ENCODE results near the gene ERF.

ERF gene

GRCh38 chr19:42254850-42255765, at the start of gene ERF:
TSS of gene ERF (minus strand) at chr19:42255128. CDS start at chr19:42254999, 129 bp downstream.
- Histone ChIP-seq H3K4me3 (ENCODE audit: low read length) (peak within 1 kb of the TSS; percentile 91), H3K36me3 (ENCODE audit: control insufficient read depth, insufficient read depth, low read length) (peaks cover 3% of the 10 kb centered on the region), H3K27ac (ENCODE audit: low read depth, low read length) (peak within 1 kb of the TSS; percentile 99), H3K27me3 (ENCODE audit: control insufficient read depth, insufficient read depth, low read length) (no peaks in the 10 kb centered on the region), H3K4me1 (ENCODE audit: control insufficient read depth, insufficient read depth, low read length) (peaks cover 26% of the 10 kb centered on the region), H3K9ac (ENCODE audit: low read length) (peak within 1 kb of the TSS; percentile 96)

GRCh38 chr19:42303876-42304275, 48.9 kb upstream of the ERF start:
- no peaks in the 10 kb centered on the region for H3K4me1 ChIP-seq (ENCODE audit: control insufficient read depth, insufficient read depth, low read length)
- H3K36me3 ChIP-seq (ENCODE audit: control insufficient read depth, insufficient read depth, low read length): no peaks in the 10 kb centered on the region
- H3K9ac ChIP-seq (ENCODE audit: low read length): no peak overlapping the region
- no peak overlapping the region for H3K4me3 ChIP-seq (ENCODE audit: low read length)
- no peaks in the 10 kb centered on the region for H3K27me3 ChIP-seq (ENCODE audit: control insufficient read depth, insufficient read depth, low read length)
- no peak overlapping the region for H3K27ac ChIP-seq (ENCODE audit: low read depth, low read length)

GRCh38 chr19:42303101-42303464, 48.2 kb upstream of the ERF start:
- H3K9ac ChIP-seq (ENCODE audit: low read length): peak overlapping the region; percentile 27
- H3K4me1 ChIP-seq (ENCODE audit: control insufficient read depth, insufficient read depth, low read length): no peaks in the 10 kb centered on the region
- no peaks in the 10 kb centered on the region for H3K36me3 ChIP-seq (ENCODE audit: control insufficient read depth, insufficient read depth, low read length)
- H3K4me3 ChIP-seq (ENCODE audit: low read length): peak overlapping the region; percentile 82
- no peak overlapping the region for H3K27ac ChIP-seq (ENCODE audit: low read depth, low read length)
- H3K27me3 ChIP-seq (ENCODE audit: control insufficient read depth, insufficient read depth, low read length): no peaks in the 10 kb centered on the region

- H3K36me3 ChIP-seq (ENCODE audit: control insufficient read depth, insufficient read depth, low read length): no peaks in the 10 kb centered on the region
These were observed 46.8 kb upstream of the ERF start, which contains the start of gene PRR19 for GRCh38 chr19:42301646-42302203. TSS of gene PRR19 (plus strand) at chr19:42302132. CDS start at chr19:42309585, 7,453 bp downstream.

GRCh38 chr19:42297039-42297438, 42.1 kb upstream of the ERF start:
- no peak overlapping the region for H3K4me3 ChIP-seq (ENCODE audit: low read length)
- H3K36me3 ChIP-seq (ENCODE audit: control insufficient read depth, insufficient read depth, low read length): peaks cover 11% of the 10 kb centered on the region
- no peaks in the 10 kb centered on the region for H3K27me3 ChIP-seq (ENCODE audit: control insufficient read depth, insufficient read depth, low read length)

More at GRCh38 chr19:42301646-42302203, 46.8 kb upstream of the ERF start, which contains the start of gene PRR19:
- peak within 1 kb of the TSS; percentile 48 for H3K27ac ChIP-seq (ENCODE audit: low read depth, low read length)
- H3K4me3 ChIP-seq (ENCODE audit: low read length): peak within 1 kb of the TSS; percentile 82
- no peaks in the 10 kb centered on the region for H3K27me3 ChIP-seq (ENCODE audit: control insufficient read depth, insufficient read depth, low read length)
- H3K9ac ChIP-seq (ENCODE audit: low read length): peak within 1 kb of the TSS; percentile 27
- H3K4me1 ChIP-seq (ENCODE audit: control insufficient read depth, insufficient read depth, low read length): no peaks in the 10 kb centered on the region

GRCh38 chr19:42295831-42296525, 41.0 kb upstream of the ERF start:
- H3K27me3 ChIP-seq (ENCODE audit: control insufficient read depth, insufficient read depth, low read length): no peaks in the 10 kb centered on the region
- H3K36me3 ChIP-seq (ENCODE audit: control insufficient read depth, insufficient read depth, low read length): peaks cover 19% of the 10 kb centered on the region
- no peak overlapping the region for H3K27ac ChIP-seq (ENCODE audit: low read depth, low read length)
- no peak overlapping the region for H3K4me3 ChIP-seq (ENCODE audit: low read length)
- H3K9ac ChIP-seq (ENCODE audit: low read length): no peak overlapping the region
- H3K4me1 ChIP-seq (ENCODE audit: control insufficient read depth, insufficient read depth, low read length): peaks cover 2% of the 10 kb centered on the region

More at GRCh38 chr19:42297039-42297438, 42.1 kb upstream of the ERF start:
- Histone ChIP-seq H3K9ac (ENCODE audit: low read length) (no peak overlapping the region), H3K27ac (ENCODE audit: low read depth, low read length) (no peak overlapping the region), H3K4me1 (ENCODE audit: control insufficient read depth, insufficient read depth, low read length) (peaks cover 2% of the 10 kb centered on the region)

GRCh38 chr19:42295342-42295741, 40.4 kb upstream of the ERF start:
- H3K4me1 ChIP-seq (ENCODE audit: control insufficient read depth, insufficient read depth, low read length): peaks cover 2% of the 10 kb centered on the region
- no peaks in the 10 kb centered on the region for H3K27me3 ChIP-seq (ENCODE audit: control insufficient read depth, insufficient read depth, low read length)
- no peak overlapping the region for H3K4me3 ChIP-seq (ENCODE audit: low read length)
- no peak overlapping the region for H3K27ac ChIP-seq (ENCODE audit: low read depth, low read length)
- peaks cover 23% of the 10 kb centered on the region for H3K36me3 ChIP-seq (ENCODE audit: control insufficient read depth, insufficient read depth, low read length)
- H3K9ac ChIP-seq (ENCODE audit: low read length): no peak overlapping the region

GRCh38 chr19:42294471-42295137, 39.7 kb upstream of the ERF start:
- Histone ChIP-seq H3K27ac (ENCODE audit: low read depth, low read length) (no peak overlapping the region), H3K4me1 (ENCODE audit: control insufficient read depth, insufficient read depth, low read length) (peaks cover 2% of the 10 kb centered on the region), H3K36me3 (ENCODE audit: control insufficient read depth, insufficient read depth, low read length) (peaks cover 30% of the 10 kb centered on the region)

GRCh38 chr19:42293948-42294347, 39.0 kb upstream of the ERF start:
- H3K4me3 ChIP-seq (ENCODE audit: low read length): no peak overlapping the region
- H3K27ac ChIP-seq (ENCODE audit: low read depth, low read length): no peak overlapping the region
- H3K27me3 ChIP-seq (ENCODE audit: control insufficient read depth, insufficient read depth, low read length): no peaks in the 10 kb centered on the region
- peaks cover 36% of the 10 kb centered on the region for H3K36me3 ChIP-seq (ENCODE audit: control insufficient read depth, insufficient read depth, low read length)
- peaks cover 2% of the 10 kb centered on the region for H3K4me1 ChIP-seq (ENCODE audit: control insufficient read depth, insufficient read depth, low read length)
- no peak overlapping the region for H3K9ac ChIP-seq (ENCODE audit: low read length)

More at GRCh38 chr19:42294471-42295137, 39.7 kb upstream of the ERF start:
- H3K9ac ChIP-seq (ENCODE audit: low read length): no peak overlapping the region
- H3K4me3 ChIP-seq (ENCODE audit: low read length): no peak overlapping the region
- H3K27me3 ChIP-seq (ENCODE audit: control insufficient read depth, insufficient read depth, low read length): no peaks in the 10 kb centered on the region

GRCh38 chr19:42293540-42293939, 38.6 kb upstream of the ERF start:
- peaks cover 40% of the 10 kb centered on the region for H3K36me3 ChIP-seq (ENCODE audit: control insufficient read depth, insufficient read depth, low read length)

GRCh38 chr19:42292963-42293362, 38.0 kb upstream of the ERF start:
- H3K27ac ChIP-seq (ENCODE audit: low read depth, low read length): no peak overlapping the region
- peaks cover 2% of the 10 kb centered on the region for H3K4me1 ChIP-seq (ENCODE audit: control insufficient read depth, insufficient read depth, low read length)
- H3K4me3 ChIP-seq (ENCODE audit: low read length): no peak overlapping the region
- H3K36me3 ChIP-seq (ENCODE audit: control insufficient read depth, insufficient read depth, low read length): peaks cover 41% of the 10 kb centered on the region
- H3K27me3 ChIP-seq (ENCODE audit: control insufficient read depth, insufficient read depth, low read length): no peaks in the 10 kb centered on the region
- H3K9ac ChIP-seq (ENCODE audit: low read length): no peak overlapping the region

More at GRCh38 chr19:42293540-42293939, 38.6 kb upstream of the ERF start:
- no peak overlapping the region for H3K9ac ChIP-seq (ENCODE audit: low read length)
- peaks cover 2% of the 10 kb centered on the region for H3K4me1 ChIP-seq (ENCODE audit: control insufficient read depth, insufficient read depth, low read length)
- no peak overlapping the region for H3K27ac ChIP-seq (ENCODE audit: low read depth, low read length)
- no peak overlapping the region for H3K4me3 ChIP-seq (ENCODE audit: low read length)
- no peaks in the 10 kb centered on the region for H3K27me3 ChIP-seq (ENCODE audit: control insufficient read depth, insufficient read depth, low read length)

Measured in rectal smooth muscle tissue (tissue), 1 donor.